NCI-H460 (cell line): ENCODE results near the gene ASB9. TPM values are rescaled to one million over a fixed set of nuclear protein-coding genes. Genes with fewer than 3 reads are reported as not detected.
A peak's percentile ranks its signal among the peaks of the same experiment; 100 is the strongest.
"Not testable (repeated sequence)": the region's sequence is repeated elsewhere in the genome, so short reads cannot be mapped to it uniquely, and the experiment has no call there.

Experiments used
- DNase-seq: peaks from one replicate; pipeline ENCODE4 v3.0.0-alpha.2; 2016; ENCODE audit warnings: low read depth; ENCODE audit errors: extremely low read depth
- total RNA-seq: library from RNA; depleted of rRNA; stranded (reverse); fragments of >200 nt; shearing (Covaris generic); gene quantifications from 2 replicates; pipeline ENCODE4 v1.2.3, GENCODE V29; 2014

Gene ASB9
- total RNA-seq, 1 experiment from 2014 or later = 28.4 TPM

- DNase-seq = peak; percentile 54
These were observed 26.9 kb downstream of the ASB9 start for GRCh38 chrX:15242899-15243555.

- DNase-seq = no peak
These were observed 28.6 kb downstream of the ASB9 start for GRCh38 chrX:15241301-15241700.

GRCh38 chrX:15240414-15240813, 29.5 kb downstream of the ASB9 start:
- no peak for DNase-seq

GRCh38 chrX:15236146-15236545, 33.7 kb downstream of the ASB9 start:
- DNase-seq = no peak

- no peak for DNase-seq
These were observed 34.9 kb downstream of the ASB9 start for GRCh38 chrX:15235001-15235400.

GRCh38 chrX:15233416-15234015, 36.4 kb downstream of the ASB9 start:
- no peak for DNase-seq

- DNase-seq = no peak
These were observed 45.1 kb downstream of the ASB9 start for GRCh38 chrX:15224747-15225146.

GRCh38 chrX:15221321-15221720, 48.6 kb downstream of the ASB9 start:
- no peak for DNase-seq

- DNase-seq = no peak
These were observed 52.7 kb downstream of the ASB9 start for GRCh38 chrX:15217161-15217560.

- no peak for DNase-seq
These were observed 53.6 kb downstream of the ASB9 start for GRCh38 chrX:15216280-15216679.

GRCh38 chrX:15215366-15215765, 54.5 kb downstream of the ASB9 start:
- no peak for DNase-seq

- DNase-seq = no peak
These were observed 55.3 kb downstream of the ASB9 start for GRCh38 chrX:15214588-15214987.

GRCh38 chrX:15209096-15209495, 60.8 kb downstream of the ASB9 start:
- no peak for DNase-seq

- DNase-seq = no peak
These were observed 61.9 kb downstream of the ASB9 start for GRCh38 chrX:15207994-15208393.

- no peak for DNase-seq
These were observed 62.5 kb downstream of the ASB9 start for GRCh38 chrX:15207384-15207783.

- DNase-seq = no peak
These were observed 63.6 kb downstream of the ASB9 start for GRCh38 chrX:15206306-15206705.

- DNase-seq = no peak
These were observed 65.6 kb downstream of the ASB9 start for GRCh38 chrX:15204130-15204751.

- DNase-seq = no peak
These were observed 66.2 kb downstream of the ASB9 start for GRCh38 chrX:15203694-15204093.

- no peak for DNase-seq
These were observed 67.3 kb downstream of the ASB9 start for GRCh38 chrX:15202454-15203177.

GRCh38 chrX:15200871-15201270, 69.0 kb downstream of the ASB9 start:
- DNase-seq = no peak

GRCh38 chrX:15198608-15199202, 71.2 kb downstream of the ASB9 start:
- DNase-seq = not testable (repeated sequence)
